Sciatic nerve (tissue), 2 donors: ENCODE measurements around the gene ATXN1. TPM values are rescaled to one million over a fixed set of nuclear protein-coding genes. Genes with fewer than 3 reads are reported as not detected.
"Not testable (repeated sequence)": the region's sequence is repeated elsewhere in the genome, so short reads cannot be mapped to it uniquely, and the experiment has no call there.

Experiments used
- ATAC-seq: fragments of 200-7000 bp; cut with Tn5 transposase; one replicate; pipeline ENCODE4 v1.9.1; 2020; ENCODE audit warnings: mild to moderate bottlenecking, moderate library complexity
- DNase-seq: peaks from one replicate; pipeline ENCODE4 v3.0.0-alpha.2; 2020; ENCODE audit warnings: low spot score
- intact Hi-C: fragments of 100-400 bp; cut with DNase I; formaldehyde crosslinking; loops from one replicate; pipeline ENCODE4 v1.14.2; 2022
- total RNA-seq: library from RNA; stranded (reverse); fragmentation: NEBNext Ultra II Directional; extraction: Animal tissue kit (Norgen Biotek cat#: 25700); gene quantifications from one replicate; pipeline ENCODE4 v1.2.1, GENCODE V29; 2021
- donor health status: DM: no; HTN: no; CAD: no.
- donor health status: DM: no; HTN: no; CAD: no.

ATXN1 gene
- total RNA-seq, 1 donor from 2014 or later, result 70.0 TPM

DNA sequence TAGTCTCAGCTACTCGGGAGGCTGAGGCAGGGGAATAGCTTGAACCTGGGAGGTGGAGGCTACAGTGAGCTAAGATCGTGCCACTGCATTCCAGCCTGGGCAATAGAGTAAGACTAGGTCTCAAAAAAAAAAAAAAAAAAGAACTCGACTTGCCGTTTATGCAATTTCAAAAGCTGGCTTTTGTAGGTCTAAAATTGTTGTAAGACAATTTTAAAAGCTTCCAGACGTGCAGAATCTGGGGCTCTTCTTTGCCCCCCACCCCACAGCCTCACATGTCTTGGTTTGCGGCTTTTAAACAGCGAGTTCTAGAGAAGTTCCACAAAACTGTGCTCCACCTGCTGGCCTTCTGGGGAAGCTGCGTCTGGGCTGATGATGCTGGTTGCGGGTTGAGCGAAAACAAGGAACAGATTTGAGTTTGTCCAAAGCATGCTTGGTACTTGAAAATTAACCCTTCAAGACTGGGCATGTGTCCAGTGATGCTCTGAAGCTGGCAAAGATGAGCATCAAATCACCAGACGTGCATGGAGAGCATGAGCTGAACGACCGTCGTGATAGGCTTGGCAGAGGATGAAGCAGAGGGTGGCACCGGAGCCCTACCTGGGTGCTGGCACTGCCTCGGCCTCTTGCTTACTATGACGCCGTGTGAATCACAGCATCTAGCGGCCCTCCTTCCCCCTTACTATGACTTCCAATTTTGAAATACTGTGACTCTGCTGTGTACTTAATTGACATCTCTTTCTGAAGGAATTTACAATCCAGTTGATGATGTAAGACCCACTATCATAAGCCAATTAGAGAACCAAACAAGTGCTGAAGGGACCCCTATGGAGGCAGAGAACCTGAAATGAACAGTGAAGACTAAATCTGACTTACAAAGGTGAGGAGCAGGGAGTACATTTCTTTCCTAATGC lies 351.5 kb downstream of the ATXN1 start:
- DNase-seq (peak; percentile 76), ATAC-seq (peak; percentile 78)
- intact Hi-C loops, result loop anchor here (5.0 kb wide), 1 partner anchor 77 kb away; no protein-coding TSS in a partner anchor

DNA sequence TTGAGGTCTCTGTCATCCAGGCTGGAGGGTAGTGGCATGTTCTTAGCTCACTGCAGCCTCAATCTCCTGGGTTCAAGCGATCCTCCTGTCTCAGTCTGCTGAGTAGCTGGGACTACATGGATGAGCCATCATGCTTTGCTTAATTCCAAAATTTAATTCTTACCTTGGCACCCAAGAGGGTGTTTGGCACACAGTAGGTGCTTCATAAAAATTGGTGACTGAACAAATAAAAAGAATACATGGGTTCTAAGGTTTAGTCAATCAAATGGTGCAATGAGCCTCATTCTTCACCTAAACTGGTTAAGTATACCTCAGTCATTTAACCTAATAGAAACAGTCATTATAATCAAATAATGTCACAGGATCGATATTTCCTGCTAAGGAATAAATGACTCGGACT lies 352.5 kb downstream of the ATXN1 start:
- intact Hi-C loops, result loop anchor here (5.0 kb wide), 1 partner anchor 76 kb away; no protein-coding TSS in a partner anchor
- DNase-seq (no peak), ATAC-seq (no peak)

DNA sequence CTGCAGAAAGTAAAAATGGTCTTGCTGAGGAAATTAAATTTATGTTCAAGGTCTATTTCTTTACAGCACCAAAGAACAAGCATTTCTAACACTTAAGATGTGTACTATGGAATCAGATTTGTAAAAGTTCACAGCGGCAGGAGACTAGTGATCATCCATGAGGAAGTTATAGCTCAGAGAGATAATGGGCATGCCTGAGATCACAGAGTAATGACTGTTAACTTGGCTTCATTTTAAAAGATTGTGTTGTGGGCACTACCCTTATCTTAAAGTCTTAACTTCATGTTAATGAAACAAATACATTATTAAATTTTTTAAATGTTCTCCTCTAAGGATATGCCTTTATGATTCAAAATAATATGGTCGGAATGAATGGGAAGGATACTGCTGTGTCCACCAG lies 354.3 kb downstream of the ATXN1 start:
- DNase-seq, result no peak
- intact Hi-C loops, result loop anchor here (5.0 kb wide), 1 partner anchor 75 kb away; no protein-coding TSS in a partner anchor
- ATAC-seq, result no peak

DNA sequence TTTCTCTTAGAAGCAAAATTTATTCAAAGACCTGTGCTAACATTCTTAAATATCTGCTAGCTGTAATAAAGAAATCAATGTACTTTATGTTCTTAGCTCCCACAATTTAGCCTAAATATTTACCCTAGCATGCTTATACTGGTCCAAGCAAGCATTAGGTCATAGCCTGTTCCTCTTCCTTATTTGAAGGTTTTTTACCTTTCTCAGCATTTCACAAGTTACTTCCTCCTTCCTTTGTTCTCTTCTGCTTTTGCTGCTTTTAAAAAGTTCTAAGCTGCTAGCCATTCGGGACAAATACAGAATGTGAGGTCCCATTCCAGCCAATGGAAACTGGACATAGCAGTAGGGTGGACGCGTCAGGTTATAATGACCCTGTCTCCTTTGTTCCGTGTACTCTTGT lies 354.7 kb downstream of the ATXN1 start:
- not testable (repeated sequence) for ATAC-seq, DNase-seq
- intact Hi-C loops, result loop anchor here (5.0 kb wide), 1 partner anchor 74 kb away; no protein-coding TSS in a partner anchor

DNA sequence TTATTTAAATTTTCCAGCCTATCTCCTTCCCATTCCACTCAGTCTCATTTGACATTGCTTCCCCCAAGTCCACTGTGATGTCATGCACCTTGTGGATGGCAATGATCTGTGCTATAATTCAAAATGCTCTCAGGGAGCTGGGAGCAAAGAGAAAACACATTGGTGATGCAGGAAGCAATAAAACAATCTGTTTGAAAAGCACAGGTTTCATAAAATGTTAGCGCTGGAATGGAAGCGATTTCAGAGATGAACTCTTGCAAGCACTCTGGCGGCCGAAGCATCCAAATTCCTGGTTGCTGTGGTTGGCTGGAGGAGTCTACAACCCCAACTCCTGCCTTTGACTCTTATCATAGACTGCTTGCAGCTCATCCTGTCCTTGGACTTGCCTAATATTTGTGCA lies 355.9 kb downstream of the ATXN1 start:
- ATAC-seq (no peak), DNase-seq (no peak)
- intact Hi-C loops, result loop anchor here (5.0 kb wide), 1 partner anchor 73 kb away; no protein-coding TSS in a partner anchor

DNA sequence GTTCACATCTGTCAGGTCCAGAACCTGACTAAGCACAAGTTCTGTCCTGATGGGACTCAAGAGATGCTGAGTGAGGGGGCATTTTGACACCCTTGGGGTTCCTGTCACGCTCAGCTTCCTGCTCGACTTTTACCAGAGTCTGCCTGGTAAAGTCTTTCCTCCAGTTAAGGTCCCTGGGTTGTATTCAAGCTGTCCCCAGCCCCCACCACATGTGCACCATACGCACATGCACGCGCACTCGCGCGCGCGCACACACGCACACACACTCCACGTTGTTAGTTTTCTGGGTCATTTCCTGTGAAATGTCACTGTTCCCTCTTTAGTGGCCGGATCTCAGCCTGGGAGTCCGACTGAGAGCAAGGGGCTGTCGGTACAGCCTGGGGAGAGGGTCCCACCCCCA lies 356.8 kb downstream of the ATXN1 start:
- DNase-seq (no peak), ATAC-seq (no peak)
- intact Hi-C loops, result no loop called here

DNA sequence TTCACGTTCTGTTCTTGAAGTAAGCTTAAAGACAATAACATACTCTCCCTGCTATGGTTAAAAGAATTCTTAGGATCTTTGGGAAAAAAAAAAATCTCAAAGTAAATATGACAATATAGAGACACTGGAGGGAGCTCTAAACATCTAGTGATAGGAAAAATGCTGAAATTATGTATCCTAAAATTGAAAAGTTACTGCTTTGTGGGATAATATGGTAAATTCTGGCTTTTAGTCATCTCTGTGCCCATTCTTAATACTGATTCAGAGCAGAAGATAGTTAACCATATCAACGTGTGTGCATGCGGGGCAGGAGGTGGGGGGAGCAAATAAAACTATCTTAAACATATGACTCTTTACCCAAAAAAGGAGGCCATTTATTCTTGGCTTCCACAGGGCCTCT lies 357.4 kb downstream of the ATXN1 start:
- DNase-seq, result no peak
- intact Hi-C loops, result no loop called here
- ATAC-seq, result no peak

DNA sequence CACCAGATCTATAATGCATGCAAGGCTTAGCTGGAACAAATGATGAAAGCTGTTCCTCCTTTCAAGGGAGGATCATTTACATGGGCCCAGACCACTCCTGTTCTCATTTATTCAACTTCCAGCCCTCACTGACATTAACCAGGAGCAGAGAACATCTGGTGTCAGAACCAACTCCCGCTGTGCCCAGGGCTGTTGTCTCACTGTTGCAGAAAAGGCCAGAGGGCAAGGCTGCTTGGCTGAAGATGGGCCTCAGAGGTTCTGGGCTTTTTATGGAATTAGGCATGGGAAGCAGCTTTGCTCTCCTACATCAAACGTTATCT lies 358.7 kb downstream of the ATXN1 start:
- DNase-seq (no peak), ATAC-seq (peak; percentile 89)
- intact Hi-C loops, result no loop called here

DNA sequence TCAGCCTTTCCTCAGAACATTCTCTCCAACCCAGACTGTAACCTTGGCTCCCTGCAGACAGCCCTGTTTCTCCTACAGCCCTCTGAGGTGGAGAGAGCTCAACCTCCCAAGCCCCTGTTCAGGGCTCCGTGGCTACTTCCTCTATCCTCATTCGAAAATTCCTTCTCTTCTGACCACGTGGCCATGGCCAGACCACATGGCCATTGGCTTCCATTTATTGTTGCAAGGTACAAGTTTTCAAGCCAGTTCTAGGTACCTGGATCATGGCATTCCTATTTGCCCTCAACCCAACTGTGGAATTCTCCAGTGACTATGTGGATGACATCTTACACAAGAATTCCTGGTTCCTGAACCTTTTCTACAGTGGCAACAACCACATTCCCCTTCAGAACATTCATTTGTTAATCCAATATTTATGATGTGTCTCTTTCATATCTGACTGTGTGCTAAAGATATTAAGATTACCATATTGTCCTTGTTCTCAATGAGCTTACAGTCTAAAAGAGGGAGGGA lies 361.0 kb downstream of the ATXN1 start:
- no peak for DNase-seq
- intact Hi-C loops, result no loop called here
- no peak for ATAC-seq

DNA sequence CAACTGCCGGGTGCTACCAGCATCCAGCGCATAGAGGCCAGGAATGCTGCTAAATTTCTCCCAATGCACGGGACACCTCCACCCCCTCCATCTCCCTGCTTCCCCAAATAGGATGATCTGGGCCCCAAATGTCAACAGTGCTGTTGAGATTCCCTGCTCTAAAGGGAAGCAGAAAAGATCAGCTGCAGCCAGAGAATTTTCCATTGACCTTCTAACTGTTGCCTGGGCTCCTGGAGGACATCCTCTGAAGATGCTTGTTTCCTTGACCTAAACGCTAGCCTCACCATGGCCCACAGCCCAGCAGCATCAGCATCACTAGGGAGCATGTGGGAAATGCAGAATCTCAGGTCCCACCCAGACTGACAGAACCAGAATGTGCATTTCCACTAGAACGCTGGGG lies 361.6 kb downstream of the ATXN1 start:
- no peak for ATAC-seq
- DNase-seq, result no peak
- intact Hi-C loops, result no loop called here

DNA sequence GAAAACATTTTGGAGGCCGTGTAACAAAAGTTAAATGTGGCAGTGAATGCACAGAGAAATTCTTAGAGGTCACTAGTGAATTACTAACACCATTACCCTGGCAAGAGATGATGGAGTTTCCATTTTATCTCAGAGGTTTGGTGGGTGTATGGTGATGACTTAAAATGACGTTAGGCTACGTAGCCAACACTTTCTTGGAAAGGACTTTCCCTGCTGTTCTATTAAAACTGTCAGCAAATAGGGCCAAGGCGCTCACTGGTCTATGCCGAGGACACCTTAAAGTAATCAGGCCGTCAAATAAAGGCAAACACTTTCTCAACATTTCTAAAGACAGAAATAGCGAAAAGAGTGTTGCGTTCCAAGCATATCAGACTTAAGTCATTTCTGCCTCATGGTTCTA lies 362.1 kb downstream of the ATXN1 start:
- DNase-seq, result no peak
- intact Hi-C loops, result no loop called here
- ATAC-seq, result no peak

DNA sequence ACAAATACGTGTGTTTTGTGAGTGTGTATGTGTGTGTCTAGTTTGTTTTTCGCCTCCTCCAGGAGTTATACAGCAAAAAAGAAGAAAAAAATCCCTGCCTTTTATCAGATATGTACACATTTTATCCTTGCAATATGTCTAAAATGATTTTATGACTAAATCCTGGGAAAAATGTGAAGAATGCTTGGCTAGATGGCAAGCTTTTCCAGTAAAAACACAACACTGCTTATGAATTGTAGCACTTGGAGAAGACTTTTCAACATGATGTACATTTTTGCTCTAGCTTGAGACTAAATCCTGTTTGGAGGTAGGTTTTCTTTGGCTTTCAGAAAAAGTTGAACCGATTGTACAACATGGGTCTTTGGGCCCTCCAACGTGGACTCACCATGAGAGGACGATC lies 362.7 kb downstream of the ATXN1 start:
- DNase-seq (no peak), ATAC-seq (no peak)
- intact Hi-C loops, result no loop called here

DNA sequence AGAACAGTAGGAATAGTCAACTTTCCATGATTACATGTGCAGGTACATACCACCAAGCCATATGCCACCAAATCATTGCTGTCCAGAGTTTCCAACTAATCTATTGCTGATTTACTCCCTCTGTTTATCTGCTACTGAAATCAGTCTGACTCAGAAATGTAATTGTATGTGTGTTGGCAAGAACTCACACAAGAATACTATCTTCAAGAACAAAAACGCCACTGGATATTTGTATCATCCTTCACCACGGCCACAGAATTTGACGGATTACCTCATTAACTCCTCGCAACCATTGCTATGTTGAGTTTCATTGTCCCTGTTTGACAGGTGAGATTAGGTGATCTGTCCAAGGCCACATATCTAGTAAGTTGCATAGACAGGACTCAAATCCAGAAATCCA lies 363.6 kb downstream of the ATXN1 start:
- ATAC-seq, result no peak
- DNase-seq, result no peak
- intact Hi-C loops, result no loop called here

DNA sequence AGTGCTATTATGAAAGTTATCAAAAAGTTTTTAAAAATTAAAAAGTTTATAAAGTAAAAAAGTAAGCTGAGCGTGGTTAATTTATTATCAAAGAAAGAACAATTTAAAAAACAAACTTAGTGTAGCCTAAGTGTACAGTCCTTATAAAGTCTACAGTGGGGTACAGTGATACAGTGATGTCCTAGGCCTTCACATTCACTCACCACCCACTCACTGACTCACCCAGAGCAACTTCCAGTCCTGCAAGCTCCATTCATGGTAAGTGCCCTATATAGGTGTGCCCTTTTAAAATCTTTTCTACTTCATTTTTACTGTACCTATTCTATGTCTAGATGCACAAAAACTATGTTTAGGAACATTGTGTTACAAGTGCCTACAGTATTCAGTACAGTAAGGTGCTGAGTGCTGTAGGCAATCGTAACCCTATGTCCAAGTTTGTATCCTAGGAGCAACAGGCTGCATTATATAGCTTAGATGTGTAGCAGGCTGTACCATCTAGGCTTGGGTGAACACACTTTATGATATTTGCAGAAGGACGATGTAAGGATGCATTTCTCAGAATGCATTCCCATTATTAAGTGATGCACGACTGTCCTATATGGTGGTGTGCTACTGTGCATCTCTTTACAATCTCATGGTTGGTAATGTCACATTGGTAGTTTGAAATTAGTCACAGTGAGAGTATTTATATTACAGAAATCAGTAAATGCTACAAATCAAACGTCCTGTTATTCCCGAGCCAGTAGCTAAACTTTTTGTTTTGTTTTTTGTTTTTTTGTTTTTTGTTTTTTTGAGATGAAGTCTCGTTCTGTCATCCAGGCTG lies 364.6 kb downstream of the ATXN1 start:
- ATAC-seq, result no peak
- intact Hi-C loops, result no loop called here
- DNase-seq, result no peak

DNA sequence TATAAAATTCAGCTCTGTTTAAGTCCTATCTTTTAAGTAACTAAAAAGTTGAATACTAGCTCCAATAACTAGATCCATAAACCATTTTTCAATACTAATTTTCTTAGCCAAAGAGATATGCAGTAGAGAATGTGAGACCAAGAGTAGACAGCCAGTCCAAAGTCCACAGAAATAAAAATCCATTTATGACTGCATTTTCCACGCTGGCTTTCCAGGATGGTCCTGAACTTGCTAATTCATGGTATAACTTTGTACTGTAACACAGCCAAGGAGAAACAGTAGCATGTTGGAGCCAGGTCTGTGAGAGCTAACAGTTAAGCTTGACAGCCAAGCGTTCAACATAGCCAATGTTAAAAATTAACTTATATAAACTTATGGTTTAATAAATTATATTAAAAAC lies 366.6 kb downstream of the ATXN1 start:
- intact Hi-C loops, result no loop called here

DNA sequence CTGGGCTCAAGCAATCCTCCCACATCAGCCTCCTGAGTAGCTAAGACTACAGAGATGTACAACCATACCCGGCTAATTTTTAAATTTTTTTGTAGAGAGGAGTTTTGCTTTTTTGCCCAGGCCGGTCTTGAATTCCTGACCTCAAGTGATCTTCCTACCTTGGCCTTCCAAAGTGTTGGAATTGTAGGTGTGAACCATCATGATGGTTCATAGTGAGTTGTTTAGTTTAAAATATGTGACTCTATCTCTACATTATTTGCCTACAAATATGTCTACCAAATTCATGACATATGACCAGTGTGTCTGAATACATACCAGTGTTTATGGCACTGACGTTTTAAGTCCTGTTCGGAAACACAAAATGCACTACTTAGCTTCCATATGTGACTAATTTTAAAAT lies 367.9 kb downstream of the ATXN1 start:
- no peak for DNase-seq
- intact Hi-C loops, result no loop called here
- no peak for ATAC-seq

More for the DNA sequence above, 366.6 kb downstream of the ATXN1 start:
- DNase-seq (no peak), ATAC-seq (no peak)

DNA sequence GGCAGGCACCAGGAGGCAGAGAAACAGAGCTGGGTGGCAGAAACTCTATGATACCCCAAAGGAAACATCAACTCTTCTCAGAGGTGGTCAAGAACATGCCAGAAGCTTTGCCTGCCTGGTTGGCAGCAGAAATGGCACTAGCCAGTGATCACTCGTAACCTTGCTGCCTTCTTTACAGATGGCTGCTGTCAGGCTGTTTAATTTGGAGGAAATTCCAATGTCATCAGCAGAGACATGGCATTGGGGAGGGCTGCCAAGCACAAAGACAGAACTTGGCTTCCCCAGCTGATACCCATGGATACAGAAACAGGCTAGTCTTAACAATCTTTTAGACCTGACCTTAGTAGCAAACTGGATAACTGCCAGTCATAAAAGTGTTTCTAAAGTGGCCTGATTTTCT lies 369.2 kb downstream of the ATXN1 start:
- DNase-seq (no peak), ATAC-seq (no peak)
- intact Hi-C loops, result no loop called here

DNA sequence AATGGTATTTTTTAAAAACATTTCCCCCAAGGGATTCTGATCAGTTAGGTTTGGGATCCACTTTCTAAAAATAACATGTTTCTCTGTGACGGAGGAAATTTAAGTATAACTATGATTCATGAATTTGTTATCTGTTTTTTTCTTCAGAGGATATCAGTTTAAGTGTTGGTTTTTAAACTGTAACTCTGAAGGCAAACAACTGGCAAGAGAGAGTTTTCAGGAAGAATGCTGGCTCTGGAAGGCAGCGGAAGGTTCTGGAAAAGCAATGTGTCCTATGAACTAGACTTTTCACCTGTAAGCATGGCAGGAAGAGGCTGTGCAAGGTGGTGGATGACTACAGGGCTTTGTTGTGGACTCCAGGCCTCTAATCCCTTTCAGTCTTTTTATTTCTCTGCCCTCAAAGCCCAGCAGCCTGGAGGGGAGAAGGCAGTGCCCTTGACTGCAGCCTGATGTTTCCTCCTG lies 369.8 kb downstream of the ATXN1 start:
- intact Hi-C loops, result no loop called here
- ATAC-seq, result no peak
- no peak for DNase-seq

DNA sequence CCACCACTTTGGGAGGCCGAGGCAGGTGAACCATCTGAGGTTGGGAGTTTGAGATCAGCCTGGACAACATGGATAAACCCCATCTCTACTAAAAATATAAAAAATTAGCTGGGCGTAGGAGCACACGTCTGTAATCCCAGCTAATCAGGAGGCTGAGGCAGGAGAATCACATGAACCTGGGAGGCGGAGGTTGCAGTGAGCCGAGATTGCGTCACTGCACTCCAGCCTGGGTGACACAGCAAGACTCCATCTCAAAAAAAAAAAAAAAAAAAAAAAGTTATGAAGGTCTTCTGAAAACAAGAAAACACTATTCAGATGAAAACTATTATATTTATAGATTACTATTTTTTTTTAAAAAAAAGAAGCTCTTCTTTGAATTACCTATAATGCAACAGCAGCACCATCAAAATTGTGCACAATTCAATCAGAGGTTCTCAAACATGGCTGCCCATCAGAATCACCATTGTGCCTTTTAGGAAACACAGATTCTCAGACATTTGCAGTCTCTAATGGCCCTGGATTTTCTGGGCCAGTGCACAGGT lies 370.3 kb downstream of the ATXN1 start:
- DNase-seq, intact Hi-C loops, ATAC-seq: not testable (repeated sequence)
